22Rv1 (cell line): ENCODE measurements around the gene BDH1.

Experiments used
- CTCF ChIP-seq: fragments of 450-650 bp; IDR thresholded peaks from 2 replicates; pipeline ENCODE4 v1.5.1; 2017; ENCODE audit warnings: mild to moderate bottlenecking
- ZFX ChIP-seq: fragments of 450-650 bp; IDR thresholded peaks from 2 replicates; pipeline ENCODE4 v1.6.1; 2017; ENCODE audit warnings: antibody characterized with exemption, borderline replicate concordance

GRCh38 chr3:197523526-197523925 lies 32.2 kb downstream of the BDH1 start:
- TF ChIP-seq CTCF (no peak), ZFX (no peak)
